GM12872 (cell line): Measurements from ENCODE around the gene ALDH1A1.

Experiments
- CTCF ChIP-seq: IDR thresholded peaks from 3 replicates; pipeline ENCODE4 v1.5.1; 2011; ENCODE audit warnings: low read depth, mild to moderate bottlenecking, low read length, moderate library complexity; ENCODE audit not compliant: insufficient read depth

ALDH1A1 gene

GRCh38 chr9:72983056-72983455 lies 30.2 kb upstream of the ALDH1A1 start:
- no peak for TF ChIP-seq CTCF

GRCh38 chr9:72982146-72982799 lies 29.4 kb upstream of the ALDH1A1 start:
- no peak for TF ChIP-seq CTCF

GRCh38 chr9:72981433-72981832 lies 28.6 kb upstream of the ALDH1A1 start:
- TF ChIP-seq CTCF = no peak

- no peak for TF ChIP-seq CTCF
Measured at GRCh38 chr9:72980600-72981265, 27.9 kb upstream of the ALDH1A1 start.

- TF ChIP-seq CTCF = no peak
Measured at GRCh38 chr9:72980183-72980582, 27.3 kb upstream of the ALDH1A1 start.

- no peak for TF ChIP-seq CTCF
Measured at GRCh38 chr9:72979405-72980100, 26.7 kb upstream of the ALDH1A1 start.

GRCh38 chr9:72978744-72979143 lies 25.9 kb upstream of the ALDH1A1 start:
- TF ChIP-seq CTCF = no peak
